ENCODE results near the gene MYLK. TPM values are rescaled to one million over a fixed set of nuclear protein-coding genes. Genes with fewer than 3 reads are reported as not detected.

Gene MYLK
- total RNA-seq, 1 donor from 2014 or later = 4.3 TPM

GRCh38 chr3:123695152-123695551 is 189.0 kb downstream of the MYLK start:
- H3K36me3 Mint-ChIP-seq (ENCODE audit: unreplicated experiment) = peaks cover 2% of the 10 kb centered on the region
- H3K27ac Mint-ChIP-seq (ENCODE audit: unreplicated experiment) = no peak overlapping the region
- H3K9me3 Mint-ChIP-seq (ENCODE audit: unreplicated experiment) = no peaks in the 10 kb centered on the region
- DNase-seq = no peak
- H3K27me3 Mint-ChIP-seq (ENCODE audit: unreplicated experiment) = peaks cover 3% of the 10 kb centered on the region
- H3K4me3 Mint-ChIP-seq (ENCODE audit: unreplicated experiment) = no peak overlapping the region
- TF ChIP-seq, protein P1, sequence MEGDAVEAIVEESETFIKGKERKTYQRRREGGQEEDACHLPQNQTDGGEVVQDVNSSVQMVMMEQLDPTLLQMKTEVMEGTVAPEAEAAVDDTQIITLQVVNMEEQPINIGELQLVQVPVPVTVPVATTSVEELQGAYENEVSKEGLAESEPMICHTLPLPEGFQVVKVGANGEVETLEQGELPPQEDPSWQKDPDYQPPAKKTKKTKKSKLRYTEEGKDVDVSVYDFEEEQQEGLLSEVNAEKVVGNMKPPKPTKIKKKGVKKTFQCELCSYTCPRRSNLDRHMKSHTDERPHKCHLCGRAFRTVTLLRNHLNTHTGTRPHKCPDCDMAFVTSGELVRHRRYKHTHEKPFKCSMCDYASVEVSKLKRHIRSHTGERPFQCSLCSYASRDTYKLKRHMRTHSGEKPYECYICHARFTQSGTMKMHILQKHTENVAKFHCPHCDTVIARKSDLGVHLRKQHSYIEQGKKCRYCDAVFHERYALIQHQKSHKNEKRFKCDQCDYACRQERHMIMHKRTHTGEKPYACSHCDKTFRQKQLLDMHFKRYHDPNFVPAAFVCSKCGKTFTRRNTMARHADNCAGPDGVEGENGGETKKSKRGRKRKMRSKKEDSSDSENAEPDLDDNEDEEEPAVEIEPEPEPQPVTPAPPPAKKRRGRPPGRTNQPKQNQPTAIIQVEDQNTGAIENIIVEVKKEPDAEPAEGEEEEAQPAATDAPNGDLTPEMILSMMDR (IDR thresholded peaks at IDR 0.05; ENCODE audit: partially characterized antibody, unreplicated experiment) = no peak
- peaks cover 5% of the 10 kb centered on the region for H3K4me1 Mint-ChIP-seq (ENCODE audit: low read depth, unreplicated experiment)

DNA sequence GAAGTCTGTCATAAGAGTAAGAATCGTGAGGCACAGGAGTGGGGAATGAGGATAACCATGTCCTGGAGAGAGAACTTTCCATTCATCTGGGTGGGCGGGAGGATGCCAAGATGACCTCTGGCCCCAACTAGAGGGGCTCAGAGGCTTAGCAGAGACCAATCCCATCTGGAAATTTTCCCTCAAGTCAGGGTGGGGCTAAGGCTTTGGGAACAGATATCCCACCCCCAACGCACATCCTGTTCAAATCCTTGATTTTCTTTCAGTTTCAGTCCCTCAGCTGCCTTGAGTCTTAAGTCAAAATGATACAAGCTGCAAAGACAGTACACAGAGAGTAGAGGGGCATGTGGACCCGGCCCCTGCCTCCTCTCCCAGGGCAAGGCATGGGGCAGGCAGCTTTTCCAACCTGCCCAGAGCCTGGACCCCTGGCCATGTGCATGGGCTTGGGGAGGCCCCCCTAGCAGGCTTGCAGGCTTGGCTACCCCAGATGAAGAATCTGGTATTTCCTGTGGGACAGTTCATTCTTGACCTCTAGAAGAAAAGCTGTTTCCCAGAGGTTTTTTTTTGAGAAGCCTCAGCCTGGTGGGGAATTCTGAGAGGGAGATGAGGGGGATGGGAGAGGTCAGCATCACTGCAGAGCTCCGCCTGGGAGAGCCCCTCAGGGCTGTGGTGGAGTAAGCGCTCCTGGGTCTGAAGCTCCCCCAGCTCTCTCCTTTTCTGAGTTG is 189.6 kb downstream of the MYLK start:
- DNase-seq = no peak
- Mint-ChIP-seq H3K27ac (ENCODE audit: unreplicated experiment) (no peak overlapping the region), H3K4me3 (ENCODE audit: unreplicated experiment) (no peak overlapping the region)

GRCh38 chr3:123693584-123694190 is 190.4 kb downstream of the MYLK start:
- Mint-ChIP-seq H3K27me3 (ENCODE audit: unreplicated experiment) (peaks cover 1% of the 10 kb centered on the region), H3K36me3 (ENCODE audit: unreplicated experiment) (no peaks in the 10 kb centered on the region), H3K4me1 (ENCODE audit: low read depth, unreplicated experiment) (peaks cover 5% of the 10 kb centered on the region), H3K4me3 (ENCODE audit: unreplicated experiment) (no peak overlapping the region), H3K9me3 (ENCODE audit: unreplicated experiment) (peaks cover 1% of the 10 kb centered on the region), H3K27ac (ENCODE audit: unreplicated experiment) (no peak overlapping the region)
- DNase-seq = no peak
- TF ChIP-seq, protein P1 (IDR thresholded peaks at IDR 0.05; ENCODE audit: partially characterized antibody, unreplicated experiment) = no peak

More for the DNA sequence above, 189.6 kb downstream of the MYLK start:
- no peaks in the 10 kb centered on the region for H3K36me3 Mint-ChIP-seq (ENCODE audit: unreplicated experiment)
- peaks cover 1% of the 10 kb centered on the region for H3K27me3 Mint-ChIP-seq (ENCODE audit: unreplicated experiment)
- peaks cover 5% of the 10 kb centered on the region for H3K4me1 Mint-ChIP-seq (ENCODE audit: low read depth, unreplicated experiment)
- H3K9me3 Mint-ChIP-seq (ENCODE audit: unreplicated experiment) = no peaks in the 10 kb centered on the region
- TF ChIP-seq, protein P1 (IDR thresholded peaks at IDR 0.05; ENCODE audit: partially characterized antibody, unreplicated experiment) = no peak

DNA sequence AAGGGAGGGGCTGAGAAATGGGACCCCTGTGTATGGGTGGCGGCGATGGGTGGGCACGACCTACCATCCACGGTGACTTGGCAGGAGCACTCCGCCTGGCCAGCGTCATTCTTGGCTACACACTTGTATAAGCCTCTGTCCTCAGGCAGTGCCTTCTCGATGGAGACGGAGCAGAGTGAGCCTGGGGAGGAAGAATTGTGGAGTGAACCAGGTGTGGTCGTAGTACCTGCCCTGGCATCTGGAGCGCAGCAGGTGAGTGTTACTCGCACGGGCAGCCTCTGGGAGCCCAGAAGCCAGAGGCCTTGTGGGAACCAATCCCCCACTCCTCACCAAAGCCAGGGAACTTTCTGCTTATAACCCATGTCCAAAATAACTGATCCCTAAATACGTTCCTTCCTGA is 191.5 kb downstream of the MYLK start:
- no peaks in the 10 kb centered on the region for H3K36me3 Mint-ChIP-seq (ENCODE audit: unreplicated experiment)
- H3K4me1 Mint-ChIP-seq (ENCODE audit: low read depth, unreplicated experiment) = peaks cover under 1% of the 10 kb centered on the region

More for the DNA sequence above, 191.5 kb downstream of the MYLK start:
- TF ChIP-seq, protein P1 (IDR thresholded peaks at IDR 0.05; ENCODE audit: partially characterized antibody, unreplicated experiment) = no peak
- no peak overlapping the region for H3K4me3 Mint-ChIP-seq (ENCODE audit: unreplicated experiment)
- no peak for DNase-seq
- peaks cover 1% of the 10 kb centered on the region for H3K27me3 Mint-ChIP-seq (ENCODE audit: unreplicated experiment)
- no peak overlapping the region for H3K27ac Mint-ChIP-seq (ENCODE audit: unreplicated experiment)
- peaks cover 3% of the 10 kb centered on the region for H3K9me3 Mint-ChIP-seq (ENCODE audit: unreplicated experiment)
